Measurements from ENCODE around the gene ADH4.

DNA sequence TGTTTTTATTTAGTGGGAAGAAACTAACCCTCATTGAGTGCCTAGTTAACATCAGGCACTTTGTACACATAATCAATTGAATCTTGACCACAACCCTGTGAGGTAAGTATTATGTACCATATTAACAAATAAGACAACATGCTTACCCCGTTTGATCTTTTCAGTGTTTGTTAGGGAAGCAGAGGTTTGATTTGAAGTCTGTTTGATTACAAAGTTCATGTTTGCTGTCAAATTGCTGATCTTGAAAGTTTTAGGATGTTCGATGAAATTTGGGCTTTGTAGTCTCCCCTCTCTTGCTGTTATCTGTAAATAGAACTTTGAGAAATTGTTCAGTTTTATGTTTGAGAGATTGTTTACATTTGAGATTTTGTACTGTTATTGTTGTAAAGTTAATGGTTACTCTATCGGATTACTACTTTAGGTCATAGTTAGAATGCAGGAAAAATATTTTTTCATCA lies 13.4 kb upstream of the ADH4 start:
- no peak for TF ChIP-seq POLR2A (IDR thresholded peaks at IDR 0.05)
- TF ChIP-seq, protein P1, sequence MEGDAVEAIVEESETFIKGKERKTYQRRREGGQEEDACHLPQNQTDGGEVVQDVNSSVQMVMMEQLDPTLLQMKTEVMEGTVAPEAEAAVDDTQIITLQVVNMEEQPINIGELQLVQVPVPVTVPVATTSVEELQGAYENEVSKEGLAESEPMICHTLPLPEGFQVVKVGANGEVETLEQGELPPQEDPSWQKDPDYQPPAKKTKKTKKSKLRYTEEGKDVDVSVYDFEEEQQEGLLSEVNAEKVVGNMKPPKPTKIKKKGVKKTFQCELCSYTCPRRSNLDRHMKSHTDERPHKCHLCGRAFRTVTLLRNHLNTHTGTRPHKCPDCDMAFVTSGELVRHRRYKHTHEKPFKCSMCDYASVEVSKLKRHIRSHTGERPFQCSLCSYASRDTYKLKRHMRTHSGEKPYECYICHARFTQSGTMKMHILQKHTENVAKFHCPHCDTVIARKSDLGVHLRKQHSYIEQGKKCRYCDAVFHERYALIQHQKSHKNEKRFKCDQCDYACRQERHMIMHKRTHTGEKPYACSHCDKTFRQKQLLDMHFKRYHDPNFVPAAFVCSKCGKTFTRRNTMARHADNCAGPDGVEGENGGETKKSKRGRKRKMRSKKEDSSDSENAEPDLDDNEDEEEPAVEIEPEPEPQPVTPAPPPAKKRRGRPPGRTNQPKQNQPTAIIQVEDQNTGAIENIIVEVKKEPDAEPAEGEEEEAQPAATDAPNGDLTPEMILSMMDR (IDR thresholded peaks at IDR 0.05) = no peak
- TF ChIP-seq EP300 (IDR thresholded peaks at IDR 0.05; ENCODE audit: low read depth) = no peak
